Glomerular visceral epithelial cell (primary cell): ENCODE results near the gene PIEZO2.

Experiments
- DNase-seq: peaks from one replicate; pipeline ENCODE4 v3.0.0-alpha.2; 2016; ENCODE audit errors: extremely low spot score

PIEZO2 gene

GRCh38 chr18:11027862-11028261, 121.5 kb downstream of the PIEZO2 start:
- DNase-seq: no peak

GRCh38 chr18:11025671-11026070, 123.7 kb downstream of the PIEZO2 start:
- no peak for DNase-seq

GRCh38 chr18:11024928-11025669, 124.3 kb downstream of the PIEZO2 start:
- no peak for DNase-seq

- DNase-seq: no peak
These were observed 127.9 kb downstream of the PIEZO2 start for GRCh38 chr18:11021477-11021876.

- no peak for DNase-seq
These were observed 128.4 kb downstream of the PIEZO2 start for GRCh38 chr18:11020877-11021414.

GRCh38 chr18:11020161-11020853, 129.1 kb downstream of the PIEZO2 start:
- no peak for DNase-seq

- no peak for DNase-seq
These were observed 129.9 kb downstream of the PIEZO2 start for GRCh38 chr18:11019295-11020105.

GRCh38 chr18:11009869-11010268, 139.5 kb downstream of the PIEZO2 start:
- DNase-seq: no peak

GRCh38 chr18:11009147-11009546, 140.2 kb downstream of the PIEZO2 start:
- DNase-seq: no peak

- DNase-seq: no peak
These were observed 140.9 kb downstream of the PIEZO2 start for GRCh38 chr18:11008505-11008904.

- DNase-seq: no peak
These were observed 143.8 kb downstream of the PIEZO2 start for GRCh38 chr18:11005528-11005927.

- DNase-seq: no peak
These were observed 144.4 kb downstream of the PIEZO2 start for GRCh38 chr18:11004951-11005350.

GRCh38 chr18:11004294-11004693, 145.1 kb downstream of the PIEZO2 start:
- no peak for DNase-seq

- DNase-seq: no peak
These were observed 146.6 kb downstream of the PIEZO2 start for GRCh38 chr18:11002796-11003195.

GRCh38 chr18:11002277-11002676, 147.1 kb downstream of the PIEZO2 start:
- no peak for DNase-seq

GRCh38 chr18:11000071-11000470, 149.3 kb downstream of the PIEZO2 start:
- no peak for DNase-seq

GRCh38 chr18:10997885-10998284, 151.5 kb downstream of the PIEZO2 start:
- no peak for DNase-seq

- DNase-seq: no peak
These were observed 153.8 kb downstream of the PIEZO2 start for GRCh38 chr18:10995550-10995949.

- no peak for DNase-seq
These were observed 159.9 kb downstream of the PIEZO2 start for GRCh38 chr18:10989486-10989885.

GRCh38 chr18:10985689-10986088, 163.7 kb downstream of the PIEZO2 start:
- DNase-seq: no peak

- no peak for DNase-seq
These were observed 170.0 kb downstream of the PIEZO2 start for GRCh38 chr18:10979411-10979810.

- DNase-seq: no peak
These were observed 172.3 kb downstream of the PIEZO2 start for GRCh38 chr18:10977042-10977441.
